HepG2 (cell line): Measurements from ENCODE around the gene CHFR. TPM values are rescaled to one million over a fixed set of nuclear protein-coding genes. Genes with fewer than 3 reads are reported as not detected.

Source experiments
- ATAC-seq: fragments of 200-7000 bp; cut with Tn5 transposase; 3 replicates; pipeline ENCODE4 v1.9.1; 2020; ENCODE audit warnings: mild to moderate bottlenecking, moderate library complexity
- BruUV-seq: library from RNA; stranded (reverse); fragments of 400-500 nt; replicated peaks from 2 replicates; lab custom pipeline; 2021; lab: Mats Ljungman, UMichigan
- CTCF ChIA-PET: fragments of 300-600 bp; formaldehyde crosslinking; extraction: SDS; loops from one replicate; lab custom pipeline; 2021; ENCODE audit warnings: low total read pairs, inconsistent platforms, low intra/inter-chr PET ratio; lab: Yijun Ruan, JAX
- POLR2A ChIA-PET: fragments of 350-600 bp; sonication (Branson Sonifier 250); formaldehyde crosslinking; loops from one replicate; lab custom pipeline; 2020; ENCODE audit warnings: antibody characterized with exemption, inconsistent platforms; lab: Yijun Ruan, JAX
- DNase-seq: peaks from one replicate; pipeline ENCODE4 v3.0.0-alpha.2; 2015; ENCODE audit warnings: low spot score
- FAIRE-seq: peaks from 3 replicates; lab custom pipeline; 2011; peaks lifted over from hg19 to GRCh38; lab: Jason Lieb, UNC
- H2AFZ ChIP-seq: one replicate; pipeline ENCODE4 v1.6.1; 2011; ENCODE audit warnings: low read length, inconsistent platforms
- H3K27ac ChIP-seq: fragments of 300-600 bp; 3 replicates; pipeline ENCODE4 v1.8.0; 2011; ENCODE audit warnings: mixed run types, mild to moderate bottlenecking, mixed read lengths, low read length, inconsistent platforms; ENCODE audit not compliant: insufficient read depth; ENCODE audit errors: extremely low read length
- H3K27me3 ChIP-seq, 2 experiments: fragments of 200-600 bp in 1 of 2; 2 replicates in 1 of 2; 3 replicates in 1 of 2; pipeline versions ENCODE4 v1.6.0 to v1.8.0; 2011; ENCODE audit warnings: low read length in 2 of 2, mild to moderate bottlenecking in 2 of 2, moderate library complexity in 2 of 2, inconsistent platforms in 1 of 2; ENCODE audit not compliant: insufficient read depth in 2 of 2, control insufficient read depth in 1 of 2
- H3K36me3 ChIP-seq, 2 experiments: fragments of 200-600 bp in 1 of 2; replicated peaks in 1 of 2; 2 replicates in 1 of 2; 3 replicates in 1 of 2; pipeline versions ENCODE4 v1.5.1 to v1.8.0; 2011; ENCODE audit warnings: low read length in 2 of 2, inconsistent platforms in 1 of 2; ENCODE audit not compliant: insufficient read depth in 2 of 2, control insufficient read depth in 1 of 2
- H3K4me1 ChIP-seq: 2 replicates; pipeline ENCODE4 v1.5.1; 2012; ENCODE audit warnings: low read length, inconsistent platforms; ENCODE audit not compliant: insufficient read depth
- H3K4me2 ChIP-seq: 2 replicates; pipeline ENCODE4 v1.6.0; 2011; ENCODE audit warnings: low read depth, low read length, inconsistent platforms
- H3K4me3 ChIP-seq, 3 experiments: fragments of 200-600 bp in 1 of 3; sonication (generic), shearing (Covaris generic) in 1 of 3; replicated peaks in 1 of 3; 2 replicates each; pipeline ENCODE4 v1.5.1; 2011 to 2016; ENCODE audit warnings: low read length in 3 of 3, inconsistent platforms in 2 of 3, low read depth in 2 of 3, mild to moderate bottlenecking in 2 of 3, control low read depth in 1 of 3, mixed read lengths in 1 of 3; ENCODE audit not compliant: insufficient read depth in 1 of 3
- H3K79me2 ChIP-seq: one replicate; pipeline ENCODE4 v1.6.1; 2011; ENCODE audit warnings: low read length, inconsistent platforms; ENCODE audit not compliant: insufficient read depth
- H3K9ac ChIP-seq: 2 replicates; pipeline ENCODE4 v1.6.0; 2011; ENCODE audit warnings: mild to moderate bottlenecking, low read depth, low read length, inconsistent platforms; ENCODE audit not compliant: insufficient read depth
- H3K9me3 ChIP-seq: 2 replicates; pipeline ENCODE4 v1.5.1; 2012; ENCODE audit warnings: mild to moderate bottlenecking, low read length
- H4K20me1 ChIP-seq: 2 replicates; pipeline ENCODE4 v1.6.0; 2011; ENCODE audit warnings: inconsistent platforms, mild to moderate bottlenecking, low read length, moderate library complexity; ENCODE audit not compliant: insufficient read depth
- AGO2 ChIP-seq: fragments of 200-400 bp; formaldehyde crosslinking; optimal IDR thresholded peaks from 2 replicates; pipeline ENCODE3; 2017; ENCODE audit warnings: mild to moderate bottlenecking, low read depth, low read length, moderate library complexity
- GATAD1 ChIP-seq: IDR thresholded peaks from 2 replicates; pipeline ENCODE4 v1.6.1; 2016; ENCODE audit warnings: missing genetic modification reagents, missing compliant biosample characterization
- MLXIP ChIP-seq: sonication (generic); formaldehyde crosslinking; IDR thresholded peaks from 2 replicates; pipeline ENCODE4 v1.9.0; 2021; ENCODE audit warnings: missing genetic modification reagents, borderline replicate concordance
- MNT ChIP-seq: fragments of 450-650 bp; IDR thresholded peaks from 2 replicates; pipeline ENCODE4 v1.6.1; 2016
- POLR2A ChIP-seq, 2 experiments: IDR thresholded peaks; 2 replicates each; pipeline ENCODE4 v1.6.1; 2011; ENCODE audit warnings: low read depth in 2 of 2, low read length in 2 of 2, mild to moderate bottlenecking in 1 of 2, moderate library complexity in 1 of 2; ENCODE audit not compliant: insufficient read depth in 1 of 2
- TARDBP ChIP-seq: sonication (generic); formaldehyde crosslinking; IDR thresholded peaks from 2 replicates; pipeline ENCODE4 v1.8.0; 2022; ENCODE audit warnings: mild to moderate bottlenecking, missing genetic modification reagents
- ZNF101 ChIP-seq: sonication (generic); formaldehyde crosslinking; IDR thresholded peaks from 2 replicates; pipeline ENCODE4 v1.4.0; 2020; ENCODE audit warnings: mild to moderate bottlenecking, low read depth, missing genetic modification reagents, borderline replicate concordance
- ZNF784 ChIP-seq: sonication (generic); formaldehyde crosslinking; IDR thresholded peaks from 2 replicates; pipeline ENCODE4 v1.5.1; 2020; ENCODE audit warnings: missing genetic modification reagents, mild to moderate bottlenecking, borderline replicate concordance
- WGBS: methylation state at CpG from one replicate; pipeline ENCODE4 v1.1.6; 2017; ENCODE audit warnings: low lambda C conversion rate; 5-methylcytosine and 5-hydroxymethylcytosine counted together
- in situ Hi-C: cut with HindIII; loops from 2 replicates; pipeline ENCODE4 v1.10.0; 2017; ENCODE audit warnings: low pct_unique_long_range_greater_than_20kb; ENCODE audit not compliant: extremely low pct_ligation_motif_present
- intact Hi-C: fragments of 100-400 bp; cut with micrococcal nuclease; formaldehyde crosslinking; loops from one replicate; pipeline ENCODE4 v1.10.0; 2022; ENCODE audit not compliant: unreplicated experiment
- polyA plus RNA-seq, 8 experiments: library from polyadenylated mRNA; depleted of rRNA in 3 of 8; stranded (reverse) in 7 of 8; unstranded in 1 of 8; fragments of >200 nt; fragmentation: Illumina TruSeq in 4 of 8; extraction: Trizol in 4 of 8; gene quantifications; 2 replicates each; pipeline versions ENCODE4 v1.2.1 to v1.2.3, GENCODE V29; 2011 to 2016; ENCODE audit warnings: low read depth in 4 of 8, missing spikeins in 1 of 8, mixed read lengths in 1 of 8; ENCODE audit not compliant: insufficient read depth in 1 of 8
- total RNA-seq, 5 experiments: library from RNA; depleted of rRNA; stranded (reverse); fragments of >200 nt; fragmentation: Illumina TruSeq; extraction: Trizol; gene quantifications; 2 replicates each; pipeline ENCODE4 v1.2.3, GENCODE V29; 2016; ENCODE audit warnings: low read depth in 1 of 5

Gene CHFR
- total and polyA plus RNA-seq, 2 of the 13 experiments (the other 11 are each of a cell fraction or from before 2014, with no cell fraction given), result 21.4 to 21.5 TPM

GRCh38 chr12:132784580-132784979, 102.8 kb downstream of the CHFR start:
- Histone ChIP-seq H3K4me3 (no peak overlapping the region), H3K9ac (no peak overlapping the region), H2AFZ (no peak overlapping the region), H3K4me1 (no peaks in the 10 kb centered on the region), H4K20me1 (no peaks in the 10 kb centered on the region), H3K79me2 (no peaks in the 10 kb centered on the region), H3K36me3 (peaks cover 44 to 79% of the 10 kb centered on the region in 2 experiments), H3K4me2 (no peak overlapping the region), H3K9me3 (no peaks in the 10 kb centered on the region), H3K27ac (no peak overlapping the region)
- POLR2A ChIA-PET, result no interaction called here
- FAIRE-seq, result no peak
- in situ Hi-C loops, result no loop called here
- no TSS peak for BruUV-seq
- 91% methylated on average over 9 of the region's 9 CpGs for WGBS
- no peak for ATAC-seq
- TF ChIP-seq ZNF784 (CRISPR knock-in tag) (no peak), MNT (peak; percentile 91), TARDBP (CRISPR knock-in tag) (0 out of 2 replicates have a peak, but pooled peaks have one; percentile 38), POLR2A (IDR thresholded peaks at IDR 0.05; ENCODE audit: insufficient read depth in 1 of 2, low read depth in 2 of 2, low read length in 2 of 2) (0 out of 4 replicates have a peak, but pooled peaks of 1 of the 2 experiments have one; percentile 22), GATAD1 (CRISPR knock-in tag) (no peak), MLXIP (no peak), AGO2 (peak; percentile 49), ZNF101 (no peak)
- TF ChIP-seq, all 625 proteins: peak for 4
- intact Hi-C loops, result no loop called here
- no peak for DNase-seq
- no peaks in the 10 kb centered on the region; a peak in 1 of 5 replicates for H3K27me3 ChIP-seq
- CTCF ChIA-PET, result no interaction called here
